HG03432 (cell line): ENCODE results near the gene RSRC1.
"Not testable (repeated sequence)": the region's sequence is repeated elsewhere in the genome, so short reads cannot be mapped to it uniquely, and the experiment has no call there.

Experiments
- ATAC-seq: cut with Tn5 transposase; IDR thresholded peaks from one replicate; pipeline ENCODE4 v1.9.1; 2021; ENCODE audit warnings: mild to moderate bottlenecking, moderate library complexity; ENCODE audit not compliant: unreplicated experiment

Gene RSRC1

GRCh38 chr3:158381262-158381868 is 271.5 kb downstream of the RSRC1 start:
- ATAC-seq: no peak

GRCh38 chr3:158382479-158382878 is 272.6 kb downstream of the RSRC1 start:
- no peak for ATAC-seq

GRCh38 chr3:158384019-158384418 is 274.1 kb downstream of the RSRC1 start:
- ATAC-seq: peak; percentile 82

GRCh38 chr3:158395421-158395820 is 285.5 kb downstream of the RSRC1 start:
- ATAC-seq: no peak

- no peak for ATAC-seq
These were observed 292.7 kb downstream of the RSRC1 start for GRCh38 chr3:158402590-158402989.

- no peak for ATAC-seq
These were observed 293.1 kb downstream of the RSRC1 start for GRCh38 chr3:158403013-158403412.

GRCh38 chr3:158404131-158404718 is 294.3 kb downstream of the RSRC1 start:
- no peak for ATAC-seq

GRCh38 chr3:158405507-158405906 is 295.6 kb downstream of the RSRC1 start:
- no peak for ATAC-seq

- no peak for ATAC-seq
These were observed 298.1 kb downstream of the RSRC1 start for GRCh38 chr3:158407844-158408517.

GRCh38 chr3:158408518-158408897 is 298.6 kb downstream of the RSRC1 start:
- ATAC-seq: not testable (repeated sequence)

- ATAC-seq: no peak
These were observed 308.1 kb downstream of the RSRC1 start for GRCh38 chr3:158418035-158418434.

- ATAC-seq: peak; percentile 28
These were observed 310.1 kb downstream of the RSRC1 start for GRCh38 chr3:158419820-158420653.

GRCh38 chr3:158420654-158421396 is 310.9 kb downstream of the RSRC1 start:
- ATAC-seq: peak; percentile 98

- ATAC-seq: no peak
These were observed 320.6 kb downstream of the RSRC1 start for GRCh38 chr3:158430448-158430847.

GRCh38 chr3:158430968-158431367 is 321.1 kb downstream of the RSRC1 start:
- ATAC-seq: no peak

- ATAC-seq: no peak
These were observed 321.9 kb downstream of the RSRC1 start for GRCh38 chr3:158431829-158432228.

GRCh38 chr3:158434412-158435038 is 324.6 kb downstream of the RSRC1 start:
- peak; percentile 95 for ATAC-seq

GRCh38 chr3:158443632-158444031 is 333.7 kb downstream of the RSRC1 start:
- peak; percentile 99 for ATAC-seq

GRCh38 chr3:158447408-158447807 is 337.5 kb downstream of the RSRC1 start:
- ATAC-seq: no peak

GRCh38 chr3:158451405-158452055 is 341.6 kb downstream of the RSRC1 start:
- ATAC-seq: no peak
